Measurements from ENCODE around the gene RBM19.

- no peak for TF ChIP-seq CTCF (IDR thresholded peaks at IDR 0.05; ENCODE audit: extremely low read depth in 1 of 2, insufficient read depth in 1 of 2, low read depth in 1 of 2, low read length in 2 of 2)
- TF ChIP-seq POLR2AphosphoS5 (IDR thresholded peaks at IDR 0.05; ENCODE audit: insufficient read depth, low read depth, low read length), result no peak
- TF ChIP-seq POLR2A (IDR thresholded peaks at IDR 0.05; ENCODE audit: low read depth, low read length), result no peak
- no peak for TF ChIP-seq MAX (IDR thresholded peaks at IDR 0.05; ENCODE audit: insufficient read depth, insufficient read length)
- no peak for TF ChIP-seq GATA2 (IDR thresholded peaks at IDR 0.05; ENCODE audit: insufficient read depth, insufficient read length, low read depth, low read length)
- no peak for TF ChIP-seq EZH2 (IDR thresholded peaks at IDR 0.05; ENCODE audit: borderline replicate concordance, low read depth, low read length, severe bottlenecking)
- TF ChIP-seq MYC (IDR thresholded peaks at IDR 0.05; ENCODE audit: low read depth, low read length), result no peak
- no peak for TF ChIP-seq FOS (IDR thresholded peaks at IDR 0.05; ENCODE audit: borderline replicate concordance, insufficient read depth, low read length)
- no peak for TF ChIP-seq JUN (IDR thresholded peaks at IDR 0.05; ENCODE audit: borderline replicate concordance, insufficient read depth, insufficient read length, low read depth)
Observed at GRCh38 chr12:113880326-113880725, 85.8 kb downstream of the RBM19 start.

Data from endothelial cell of umbilical vein (primary cell).